Caco-2 (cell line): ENCODE data around the gene ERC2. TPM values are rescaled to one million over a fixed set of nuclear protein-coding genes. Genes with fewer than 3 reads are reported as not detected.
A peak's percentile ranks its signal among the peaks of the same experiment; 100 is the strongest.
"Not testable (repeated sequence)": the region's sequence is repeated elsewhere in the genome, so short reads cannot be mapped to it uniquely, and the experiment has no call there.

Experiments used
- BruUV-seq: library from RNA; stranded (reverse); fragments of 400-500 nt; replicated peaks from 2 replicates; lab custom pipeline; 2021; lab: Mats Ljungman, UMichigan
- CTCF ChIA-PET: fragments of 300-600 bp; sonication (Branson Sonifier 250); formaldehyde crosslinking; loops from one replicate; lab custom pipeline; 2022; ENCODE audit warnings: antibody characterized with exemption; lab: Charles Lee
- POLR2A ChIA-PET: fragments of 300-600 bp; sonication (Branson Sonifier 250); formaldehyde crosslinking; loops from one replicate; lab custom pipeline; 2022; ENCODE audit warnings: antibody characterized with exemption; lab: Charles Lee
- DNase-seq, 2 experiments: peaks; one replicate each; pipeline versions ENCODE4 v3.0.0 to v3.0.0-alpha.2; 2020 to 2022
- H3K27me3 ChIP-seq: replicated peaks from 2 replicates; pipeline ENCODE4 v1.6.0; 2011; ENCODE audit warnings: low read length; ENCODE audit not compliant: control insufficient read depth, insufficient read depth
- H3K36me3 ChIP-seq: 2 replicates; pipeline ENCODE4 v1.5.1; 2011; ENCODE audit warnings: low read length; ENCODE audit not compliant: control insufficient read depth, insufficient read depth
- H3K4me1 ChIP-seq: fragments of 250-450 bp; sonication (Bioruptor Pico); 2 replicates; pipeline ENCODE4 v1.5.1; 2020; ENCODE audit warnings: mild to moderate bottlenecking
- H3K4me3 ChIP-seq: 2 replicates; pipeline ENCODE4 v1.5.1; 2011; ENCODE audit warnings: low read depth, mild to moderate bottlenecking, control low read depth, low read length
- H3K9me3 ChIP-seq: fragments of 250-450 bp; sonication (Bioruptor Pico); 2 replicates; pipeline ENCODE4 v1.5.1; 2020; ENCODE audit warnings: mild to moderate bottlenecking, moderate library complexity
- H3K27ac Mint-ChIP-seq: one replicate; pipeline ENCODE4 v1.8.0; 2022; ENCODE audit warnings: mixed read lengths; ENCODE audit not compliant: unreplicated experiment
- H3K27me3 Mint-ChIP-seq: one replicate; pipeline ENCODE4 v1.8.0; 2022; ENCODE audit warnings: mixed read lengths; ENCODE audit not compliant: insufficient read depth, unreplicated experiment
- H3K36me3 Mint-ChIP-seq: one replicate; pipeline ENCODE4 v1.8.0; 2022; ENCODE audit warnings: mild to moderate bottlenecking, mixed read lengths; ENCODE audit not compliant: insufficient read depth, unreplicated experiment
- H3K4me1 Mint-ChIP-seq: one replicate; pipeline ENCODE4 v1.8.0; 2022; ENCODE audit warnings: low read depth, mixed read lengths; ENCODE audit not compliant: unreplicated experiment
- H3K4me3 Mint-ChIP-seq: one replicate; pipeline ENCODE4 v1.8.0; 2022; ENCODE audit warnings: mild to moderate bottlenecking, moderate library complexity, mixed read lengths; ENCODE audit not compliant: unreplicated experiment
- H3K9me3 Mint-ChIP-seq: one replicate; pipeline ENCODE4 v1.8.0; 2022; ENCODE audit warnings: mixed read lengths; ENCODE audit not compliant: unreplicated experiment
- CTCF ChIP-seq, 2 experiments: fragments of 200-600 bp in 1 of 2; IDR thresholded peaks; 1 replicate in 1 of 2; 2 replicates in 1 of 2; pipeline versions ENCODE4 v1.5.1 to v1.8.0; 2011 to 2022; ENCODE audit warnings: antibody characterized with exemption in 1 of 2, control low read depth in 1 of 2, inconsistent platforms in 1 of 2, low read depth in 1 of 2, low read length in 1 of 2, mild to moderate bottlenecking in 1 of 2, moderate library complexity in 1 of 2; ENCODE audit not compliant: insufficient read depth in 1 of 2, severe bottlenecking in 1 of 2, unreplicated experiment in 1 of 2
- intact Hi-C: fragments of 100-400 bp; cut with micrococcal nuclease; formaldehyde crosslinking; loops from one replicate; pipeline ENCODE4 v1.10.0; 2022; ENCODE audit not compliant: unreplicated experiment
- total RNA-seq: library from RNA; stranded (reverse); gene quantifications from 2 replicates; pipeline ENCODE4 v1.2.3, GENCODE V29; 2022

ERC2 gene
- total RNA-seq, 1 experiment from 2014 or later: 0.54 TPM

GRCh38 chr3:55507808-55508207 lies 960.5 kb downstream of the ERC2 start:
- DNase-seq: no peak
- Histone ChIP-seq H3K36me3 (no peaks in the 10 kb centered on the region), H3K9me3 (no peaks in the 10 kb centered on the region), H3K4me1 (no peaks in the 10 kb centered on the region), H3K27me3 (no peaks in the 10 kb centered on the region), H3K4me3 (no peak overlapping the region)
- Mint-ChIP-seq H3K27me3 (no peaks in the 10 kb centered on the region), H3K9me3 (no peaks in the 10 kb centered on the region), H3K4me3 (no peak overlapping the region), H3K27ac (no peak overlapping the region), H3K4me1 (no peaks in the 10 kb centered on the region), H3K36me3 (no peaks in the 10 kb centered on the region)
- intact Hi-C loops: loop anchor here (5.0 kb wide), 2 partner anchors 214 to 389 kb away; no protein-coding TSS in a partner anchor
- ChIA-PET POLR2A (no interaction called here), CTCF (interaction anchor here (0.6 to 0.7 kb wide), 2 partner anchors 677 to 743 kb away, joined by 3 to 4 read pairs; no protein-coding TSS in a partner anchor)
- no peak for TF ChIP-seq CTCF (IDR thresholded peaks at IDR 0.05; ENCODE audit: insufficient read depth in 1 of 2, low read depth in 1 of 2, low read length in 1 of 2, severe bottlenecking in 1 of 2, unreplicated experiment in 1 of 2)
- no TSS peak for BruUV-seq

- Histone ChIP-seq H3K9me3 (no peaks in the 10 kb centered on the region), H3K36me3 (no peaks in the 10 kb centered on the region), H3K4me3 (no peak overlapping the region), H3K27me3 (no peaks in the 10 kb centered on the region), H3K4me1 (no peaks in the 10 kb centered on the region)
- no peak for TF ChIP-seq CTCF (IDR thresholded peaks at IDR 0.05; ENCODE audit: insufficient read depth in 1 of 2, low read depth in 1 of 2, low read length in 1 of 2, severe bottlenecking in 1 of 2, unreplicated experiment in 1 of 2)
- no peaks in the 10 kb centered on the region for H3K4me1 Mint-ChIP-seq
- no peak overlapping the region for H3K27ac Mint-ChIP-seq
- intact Hi-C loops: loop anchor here (5.0 kb wide), 2 partner anchors 217 to 392 kb away; no protein-coding TSS in a partner anchor
- POLR2A ChIA-PET: no interaction called here
- no TSS peak for BruUV-seq
- DNase-seq: no peak
- no peaks in the 10 kb centered on the region for H3K9me3 Mint-ChIP-seq
- H3K36me3 Mint-ChIP-seq: no peaks in the 10 kb centered on the region
- no peak overlapping the region for H3K4me3 Mint-ChIP-seq
- CTCF ChIA-PET: no interaction called here
- no peaks in the 10 kb centered on the region for H3K27me3 Mint-ChIP-seq
Observed at GRCh38 chr3:55505776-55506175, 962.5 kb downstream of the ERC2 start.

- H3K27me3 ChIP-seq, H3K36me3 ChIP-seq, BruUV-seq, H3K27me3 Mint-ChIP-seq, H3K36me3 Mint-ChIP-seq, H3K4me3 ChIP-seq, H3K4me1 ChIP-seq, H3K9me3 Mint-ChIP-seq, H3K27ac Mint-ChIP-seq, H3K9me3 ChIP-seq, H3K4me3 Mint-ChIP-seq, CTCF ChIA-PET, H3K4me1 Mint-ChIP-seq, POLR2A ChIA-PET: not testable (repeated sequence)
- DNase-seq: peak; percentile 43 to 53
- peak in 1 of 2 experiments; percentile 36 for TF ChIP-seq CTCF (IDR thresholded peaks at IDR 0.05; ENCODE audit: insufficient read depth in 1 of 2, low read depth in 1 of 2, low read length in 1 of 2, severe bottlenecking in 1 of 2, unreplicated experiment in 1 of 2)
- intact Hi-C loops: loop anchor here (5.0 kb wide), 2 partner anchors 217 to 392 kb away; no protein-coding TSS in a partner anchor
Observed at GRCh38 chr3:55505102-55505501, 963.2 kb downstream of the ERC2 start.
